Endothelial cell of umbilical vein (primary cell): Measurements from ENCODE around the gene TPSG1. TPM values are rescaled to one million over a fixed set of nuclear protein-coding genes. Genes with fewer than 3 reads are reported as not detected.

Experiments used
- BruUV-seq: library from RNA; stranded (reverse); fragments of 400-500 nt; replicated peaks from 2 replicates; lab custom pipeline; 2021; lab: Mats Ljungman, UMichigan
- CTCF ChIA-PET: fragments of 300-600, 350-600 bp; sonication (Branson Sonifier 250); formaldehyde crosslinking; loops from one replicate; lab custom pipeline; 2021; ENCODE audit warnings: antibody characterized with exemption, inconsistent platforms; lab: Charles Lee
- POLR2A ChIA-PET: fragments of 300-600, 350-600 bp; sonication (Branson Sonifier 250); formaldehyde crosslinking; loops from one replicate; lab custom pipeline; 2021; ENCODE audit warnings: antibody characterized with exemption, inconsistent platforms; lab: Charles Lee
- DNase-seq: peaks from one replicate; pipeline ENCODE4 v3.0.0-alpha.2; 2011; ENCODE audit warnings: low read depth, low spot score
- FAIRE-seq: peaks from 2 replicates; lab custom pipeline; 2011; peaks lifted over from hg19 to GRCh38; lab: Jason Lieb, UNC
- H2AFZ ChIP-seq: 2 replicates; pipeline ENCODE4 v1.6.0; 2012; ENCODE audit warnings: low read depth, low read length, control low read depth, inconsistent platforms
- H3K27ac ChIP-seq: 2 replicates; pipeline ENCODE4 v1.5.1; 2011; ENCODE audit warnings: low read depth, mild to moderate bottlenecking, control low read depth, low read length, moderate library complexity; ENCODE audit not compliant: insufficient read depth
- H3K27me3 ChIP-seq, 2 experiments: 2 replicates each; pipeline versions ENCODE4 v1.6.0 to v1.6.1; 2011; ENCODE audit warnings: low read length in 2 of 2, mixed read lengths in 1 of 2; ENCODE audit not compliant: control insufficient read depth in 2 of 2, insufficient read depth in 2 of 2
- H3K36me3 ChIP-seq, 2 experiments: 2 replicates in 1 of 2; 3 replicates in 1 of 2; pipeline ENCODE4 v1.5.1; 2011; ENCODE audit warnings: low read length in 2 of 2, mild to moderate bottlenecking in 1 of 2, moderate library complexity in 1 of 2; ENCODE audit not compliant: control insufficient read depth in 2 of 2, insufficient read depth in 2 of 2; ENCODE audit errors: extremely low read depth in 1 of 2
- H3K4me1 ChIP-seq: 3 replicates; pipeline ENCODE4 v1.5.1; 2011; ENCODE audit warnings: mild to moderate bottlenecking, low read length; ENCODE audit not compliant: control insufficient read depth, insufficient read depth; ENCODE audit errors: extremely low read depth
- H3K4me2 ChIP-seq: 2 replicates; pipeline ENCODE4 v1.6.1; 2011; ENCODE audit warnings: low read length, control low read depth, mixed read lengths; ENCODE audit not compliant: insufficient read depth
- H3K4me3 ChIP-seq, 3 experiments: fragments of 200-600 bp in 1 of 3; sonication (generic), shearing (Covaris generic) in 1 of 3; replicated peaks in 1 of 3; 2 replicates each; pipeline ENCODE4 v1.5.1; 2011 to 2016; ENCODE audit warnings: control low read depth in 3 of 3, low read length in 3 of 3, mild to moderate bottlenecking in 2 of 3, inconsistent platforms in 1 of 3, low read depth in 1 of 3, moderate library complexity in 1 of 3; ENCODE audit not compliant: insufficient read depth in 1 of 3
- H3K79me2 ChIP-seq: 2 replicates; pipeline ENCODE4 v1.6.0; 2012; ENCODE audit warnings: low read length, inconsistent platforms; ENCODE audit not compliant: control insufficient read depth, insufficient read depth
- H3K9ac ChIP-seq: replicated peaks from 2 replicates; pipeline ENCODE3; 2011; ENCODE audit warnings: low read length, control low read depth; ENCODE audit not compliant: insufficient read depth; ENCODE audit errors: extremely low read depth
- H3K9me1 ChIP-seq: replicated peaks from 3 replicates; pipeline ENCODE4 v1.6.0; 2011; ENCODE audit warnings: mild to moderate bottlenecking, low read length; ENCODE audit not compliant: control insufficient read depth, insufficient read depth; ENCODE audit errors: extremely low read depth
- H3K9me3 ChIP-seq: replicated peaks from 2 replicates; pipeline ENCODE4 v1.5.1; 2012; ENCODE audit warnings: low read length, inconsistent platforms; ENCODE audit not compliant: control insufficient read depth, insufficient read depth
- H4K20me1 ChIP-seq: replicated peaks from 2 replicates; pipeline ENCODE3; 2011; ENCODE audit warnings: mild to moderate bottlenecking, low read length; ENCODE audit not compliant: control insufficient read depth, insufficient read depth; ENCODE audit errors: extremely low read depth
- CTCF ChIP-seq, 2 donors: IDR thresholded peaks; 1 replicate in 1 of 2; 2 replicates in 1 of 2; pipeline ENCODE4 v1.5.1; 2011; ENCODE audit warnings: low read length in 2 of 2, mild to moderate bottlenecking in 2 of 2, moderate library complexity in 2 of 2, control low read depth in 1 of 2, inconsistent platforms in 1 of 2, low read depth in 1 of 2; ENCODE audit not compliant: insufficient read depth in 1 of 2; ENCODE audit errors: extremely low read depth in 1 of 2
- EZH2 ChIP-seq: IDR thresholded peaks from 2 replicates; pipeline ENCODE4 v1.6.1; 2012; ENCODE audit warnings: borderline replicate concordance, low read depth, mild to moderate bottlenecking, moderate library complexity, low read length, inconsistent platforms; ENCODE audit not compliant: severe bottlenecking
- FOS ChIP-seq: IDR thresholded peaks from 2 replicates; pipeline ENCODE4 v1.6.1; 2011; ENCODE audit warnings: mild to moderate bottlenecking, low read length, moderate library complexity, borderline replicate concordance; ENCODE audit not compliant: insufficient read depth
- GATA2 ChIP-seq: IDR thresholded peaks from 2 replicates; pipeline ENCODE4 v1.7.0; 2011; ENCODE audit warnings: low read depth, mild to moderate bottlenecking, moderate library complexity, mixed read lengths, low read length; ENCODE audit not compliant: insufficient read length, insufficient read depth
- JUN ChIP-seq: IDR thresholded peaks from 2 replicates; pipeline ENCODE4 v1.6.1; 2011; ENCODE audit warnings: borderline replicate concordance, low read depth; ENCODE audit not compliant: insufficient read length, insufficient read depth
- MAX ChIP-seq: IDR thresholded peaks from 2 replicates; pipeline ENCODE4 v1.6.1; 2011; ENCODE audit not compliant: insufficient read depth, insufficient read length
- MYC ChIP-seq: IDR thresholded peaks from one replicate; pipeline ENCODE4 v1.6.1; 2011; ENCODE audit warnings: mild to moderate bottlenecking, low read depth, low read length
- POLR2A ChIP-seq: IDR thresholded peaks from 2 replicates; pipeline ENCODE4 v1.6.1; 2012; ENCODE audit warnings: low read depth, mild to moderate bottlenecking, control low read depth, low read length
- POLR2AphosphoS5 ChIP-seq: IDR thresholded peaks from 2 replicates; pipeline ENCODE4 v1.6.1; 2012; ENCODE audit warnings: low read depth, mild to moderate bottlenecking, control low read depth, low read length, moderate library complexity; ENCODE audit not compliant: insufficient read depth
- dilution Hi-C: fragments of 300-500 bp; cut with MboI; formaldehyde crosslinking; loops from one replicate; pipeline ENCODE4 v1.15.0; 2019; ENCODE audit warnings: low sequenced_read_pairs; ENCODE audit not compliant: extremely low pct_ligation_motif_present
- intact Hi-C: fragments of 100-400 bp; cut with micrococcal nuclease; formaldehyde crosslinking; loops from one replicate; pipeline ENCODE4 v1.10.0; 2022
- polyA plus RNA-seq, 4 experiments: library from polyadenylated mRNA; depleted of rRNA in 3 of 4; stranded (reverse) in 3 of 4; unstranded in 1 of 4; fragments of >200 nt; gene quantifications; 2 replicates each; pipeline versions ENCODE4 v1.2.1 to v1.2.3, GENCODE V29; 2011 to 2012; ENCODE audit warnings: missing spikeins in 1 of 4
- total RNA-seq: library from RNA; stranded (reverse); gene quantifications from 2 replicates; pipeline ENCODE4 v1.2.3, GENCODE V29; 2021

The TPSG1 gene
- total and polyA plus RNA-seq, 2 donors (not counting 3 experiments of a cell fraction or from before 2014, with no cell fraction given) = not detected

DNA sequence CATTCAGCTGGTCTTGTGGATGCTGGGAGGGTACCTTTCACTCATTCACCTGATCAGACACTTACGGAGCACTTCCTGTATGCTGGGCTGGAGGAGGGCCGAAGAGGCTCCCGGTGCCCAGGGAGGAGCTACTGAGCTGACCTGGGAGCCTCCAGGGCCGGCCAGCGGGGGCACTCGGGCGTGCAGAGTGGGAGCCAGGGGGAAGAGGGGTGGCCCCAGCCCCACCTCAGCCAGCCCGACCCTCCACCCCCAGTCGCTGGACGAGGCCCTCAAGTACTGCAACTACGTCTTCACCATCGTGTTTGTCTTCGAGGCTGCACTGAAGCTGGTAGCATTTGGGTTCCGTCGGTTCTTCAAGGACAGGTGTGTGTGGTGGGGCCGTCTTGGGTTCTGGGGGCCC, 10.3 kb downstream of the TPSG1 start:
- ChIA-PET POLR2A (no interaction called here), CTCF (no interaction called here)
- Histone ChIP-seq H3K79me2 (no peaks in the 10 kb centered on the region), H3K27ac (no peak overlapping the region), H3K4me1 (no peaks in the 10 kb centered on the region), H3K4me2 (no peak overlapping the region), H3K9ac (no peak overlapping the region), H3K4me3 (no peak overlapping the region), H3K9me3 (no peaks in the 10 kb centered on the region), H2AFZ (no peak overlapping the region), H3K9me1 (no peaks in the 10 kb centered on the region), H3K27me3 (no peaks in the 10 kb centered on the region), H4K20me1 (no peaks in the 10 kb centered on the region), H3K36me3 (no peaks in the 10 kb centered on the region)
- dilution Hi-C loops (no loop called here), intact Hi-C loops (no loop called here)
- FAIRE-seq (no peak), DNase-seq (no peak)
- BruUV-seq = no TSS peak
- TF ChIP-seq MYC = no peak
- TF ChIP-seq CTCF (IDR thresholded peaks at IDR 0.05; ENCODE audit: extremely low read depth in 1 of 2, insufficient read depth in 1 of 2, low read depth in 1 of 2, low read length in 2 of 2) = no peak
- TF ChIP-seq MAX = no peak
- TF ChIP-seq POLR2AphosphoS5 = no peak
- no peak for TF ChIP-seq POLR2A
- no peak for TF ChIP-seq JUN
- TF ChIP-seq EZH2 = no peak
- TF ChIP-seq FOS = no peak
- no peak for TF ChIP-seq GATA2
